HFFc6 (cell line): ENCODE results near the gene PHOX2B. TPM values are rescaled to one million over a fixed set of nuclear protein-coding genes. Genes with fewer than 3 reads are reported as not detected.

Experiments used
- DNase-seq: peaks from one replicate; pipeline ENCODE4 v3.0.0-alpha.2; 2018
- H3K27ac Mint-ChIP-seq: 2 replicates; pipeline ENCODE4 v1.8.0; 2020; ENCODE audit warnings: mild to moderate bottlenecking, mixed read lengths
- H3K27me3 Mint-ChIP-seq: 2 replicates; pipeline ENCODE4 v1.8.0; 2021; ENCODE audit warnings: mild to moderate bottlenecking, moderate library complexity, mixed read lengths; ENCODE audit not compliant: insufficient read depth
- H3K36me3 Mint-ChIP-seq: 2 replicates; pipeline ENCODE4 v1.8.0; 2021; ENCODE audit warnings: low read depth, mixed read lengths
- H3K4me1 Mint-ChIP-seq: 2 replicates; pipeline ENCODE4 v1.8.0; 2020; ENCODE audit warnings: low read depth, mixed read lengths
- H3K4me3 Mint-ChIP-seq: 2 replicates; pipeline ENCODE4 v1.8.0; 2020; ENCODE audit warnings: mild to moderate bottlenecking, moderate library complexity, mixed read lengths
- H3K9me3 Mint-ChIP-seq: 2 replicates; pipeline ENCODE4 v1.8.0; 2020; ENCODE audit warnings: mild to moderate bottlenecking, mixed read lengths
- total RNA-seq, 6 experiments: library from RNA; stranded (reverse); fragmentation: NEBNext Ultra II Directional; extraction: Animal tissue kit (Norgen Biotek cat#: 25700); gene quantifications; 2 replicates in 1 of 6; 3 replicates in 5 of 6; pipeline ENCODE4 v1.2.3, GENCODE V29; 2021
- TF ChIP-seq, protein P1 (sequence below): fragments of 200-600 bp; sonication (generic); IDR thresholded peaks from 2 replicates; pipeline ENCODE4 v1.5.0; 2021; ENCODE audit warnings: antibody characterized with exemption, mild to moderate bottlenecking

Gene PHOX2B
- total RNA-seq, 6 experiments from 2014 or later = not detected

GRCh38 chr4:41791557-41791956 lies 43.0 kb upstream of the PHOX2B start:
- Mint-ChIP-seq H3K9me3 (no peaks in the 10 kb centered on the region), H3K4me1 (no peaks in the 10 kb centered on the region), H3K27ac (no peak overlapping the region), H3K4me3 (no peak overlapping the region), H3K27me3 (peaks cover 20% of the 10 kb centered on the region), H3K36me3 (no peaks in the 10 kb centered on the region)
- TF ChIP-seq, protein P1, sequence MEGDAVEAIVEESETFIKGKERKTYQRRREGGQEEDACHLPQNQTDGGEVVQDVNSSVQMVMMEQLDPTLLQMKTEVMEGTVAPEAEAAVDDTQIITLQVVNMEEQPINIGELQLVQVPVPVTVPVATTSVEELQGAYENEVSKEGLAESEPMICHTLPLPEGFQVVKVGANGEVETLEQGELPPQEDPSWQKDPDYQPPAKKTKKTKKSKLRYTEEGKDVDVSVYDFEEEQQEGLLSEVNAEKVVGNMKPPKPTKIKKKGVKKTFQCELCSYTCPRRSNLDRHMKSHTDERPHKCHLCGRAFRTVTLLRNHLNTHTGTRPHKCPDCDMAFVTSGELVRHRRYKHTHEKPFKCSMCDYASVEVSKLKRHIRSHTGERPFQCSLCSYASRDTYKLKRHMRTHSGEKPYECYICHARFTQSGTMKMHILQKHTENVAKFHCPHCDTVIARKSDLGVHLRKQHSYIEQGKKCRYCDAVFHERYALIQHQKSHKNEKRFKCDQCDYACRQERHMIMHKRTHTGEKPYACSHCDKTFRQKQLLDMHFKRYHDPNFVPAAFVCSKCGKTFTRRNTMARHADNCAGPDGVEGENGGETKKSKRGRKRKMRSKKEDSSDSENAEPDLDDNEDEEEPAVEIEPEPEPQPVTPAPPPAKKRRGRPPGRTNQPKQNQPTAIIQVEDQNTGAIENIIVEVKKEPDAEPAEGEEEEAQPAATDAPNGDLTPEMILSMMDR = no peak
- DNase-seq = no peak

DNA sequence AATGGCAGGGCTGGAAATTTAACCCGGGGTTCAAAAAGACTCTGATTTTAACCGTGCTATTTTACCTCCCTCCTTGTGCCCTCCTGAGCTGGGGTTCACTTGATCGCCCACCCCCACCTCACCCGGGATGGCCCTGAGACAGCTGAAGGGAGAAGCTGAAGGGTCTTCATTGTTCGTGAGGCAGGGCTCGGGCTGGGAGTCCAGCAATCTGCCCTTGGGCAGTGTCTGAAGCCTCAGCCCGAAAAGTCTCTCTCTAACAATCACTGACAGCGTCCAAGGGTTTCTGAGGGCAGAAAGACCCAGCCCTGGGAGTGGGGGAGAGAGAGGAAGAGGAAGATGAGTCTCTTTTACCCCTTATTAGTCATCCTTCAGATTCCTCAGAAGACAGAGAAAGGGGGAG lies 39.4 kb upstream of the PHOX2B start:
- no peaks in the 10 kb centered on the region for H3K9me3 Mint-ChIP-seq
- H3K27me3 Mint-ChIP-seq = peaks cover 14% of the 10 kb centered on the region
- no peaks in the 10 kb centered on the region for H3K36me3 Mint-ChIP-seq
- H3K4me3 Mint-ChIP-seq = no peak overlapping the region
- no peaks in the 10 kb centered on the region for H3K4me1 Mint-ChIP-seq
- TF ChIP-seq, protein P1 = no peak
- DNase-seq = no peak
- H3K27ac Mint-ChIP-seq = no peak overlapping the region

DNA sequence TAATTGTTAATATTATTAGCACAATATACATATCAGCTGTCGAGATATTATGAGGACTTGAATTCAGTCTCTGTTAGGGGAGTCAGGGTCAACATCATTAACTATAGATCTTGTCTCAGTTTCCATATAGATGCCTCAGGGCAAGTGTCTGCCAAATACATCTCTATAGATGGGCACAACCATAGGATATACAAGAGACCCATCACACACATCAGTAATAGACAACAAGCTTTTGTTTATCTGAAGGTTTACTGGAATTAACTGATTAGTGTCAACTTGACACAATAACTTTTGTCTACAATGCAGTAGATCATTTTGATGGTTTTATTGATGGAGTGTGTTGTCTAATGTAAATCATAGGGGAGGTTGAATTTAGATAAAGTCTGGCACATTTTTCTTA lies 37.1 kb upstream of the PHOX2B start:
- Mint-ChIP-seq H3K27me3 (peaks cover 10% of the 10 kb centered on the region), H3K27ac (no peak overlapping the region), H3K9me3 (no peaks in the 10 kb centered on the region), H3K4me1 (no peaks in the 10 kb centered on the region), H3K36me3 (no peaks in the 10 kb centered on the region), H3K4me3 (no peak overlapping the region)
- DNase-seq = no peak
- TF ChIP-seq, protein P1 = no peak

GRCh38 chr4:41784191-41784979 lies 35.9 kb upstream of the PHOX2B start:
- Mint-ChIP-seq H3K4me1 (no peaks in the 10 kb centered on the region), H3K36me3 (no peaks in the 10 kb centered on the region), H3K9me3 (no peaks in the 10 kb centered on the region), H3K4me3 (no peak overlapping the region), H3K27me3 (peaks cover 6% of the 10 kb centered on the region), H3K27ac (no peak overlapping the region)
- TF ChIP-seq, protein P1 = no peak
- DNase-seq = no peak

- TF ChIP-seq, protein P1 = no peak
- Mint-ChIP-seq H3K4me1 (no peaks in the 10 kb centered on the region), H3K27ac (no peak overlapping the region), H3K36me3 (no peaks in the 10 kb centered on the region), H3K27me3 (peaks cover 5% of the 10 kb centered on the region), H3K9me3 (no peaks in the 10 kb centered on the region), H3K4me3 (no peak overlapping the region)
- DNase-seq = no peak
These were observed 27.9 kb upstream of the PHOX2B start for GRCh38 chr4:41776466-41776865.
